Bronchial epithelial cell (primary cell): ENCODE results near the gene TPP1. TPM values are rescaled to one million over a fixed set of nuclear protein-coding genes. Genes with fewer than 3 reads are reported as not detected.

Source experiments
- DNase-seq: peaks from one replicate; pipeline ENCODE4 v3.0.0-alpha.2; 2010; ENCODE audit warnings: low read depth
- FAIRE-seq: peaks from 2 replicates; lab custom pipeline; 2011; peaks lifted over from hg19 to GRCh38; lab: Jason Lieb, UNC
- H3K27me3 ChIP-seq: 2 replicates; pipeline ENCODE4 v1.5.1; 2011; ENCODE audit warnings: low read length; ENCODE audit not compliant: control insufficient read depth, insufficient read depth
- H3K36me3 ChIP-seq: 2 replicates; pipeline ENCODE4 v1.5.1; 2011; ENCODE audit warnings: low read length; ENCODE audit not compliant: control insufficient read depth, insufficient read depth
- H3K4me3 ChIP-seq: 2 replicates; pipeline ENCODE4 v1.5.1; 2011; ENCODE audit warnings: mild to moderate bottlenecking, low read depth, low read length, control low read depth
- CTCF ChIP-seq: IDR thresholded peaks from 2 replicates; pipeline ENCODE4 v1.5.1; 2011; ENCODE audit warnings: mild to moderate bottlenecking, moderate library complexity, low read length, control low read depth, inconsistent platforms; ENCODE audit not compliant: insufficient read depth, severe bottlenecking
- total RNA-seq: library from RNA; depleted of rRNA; stranded (reverse); fragments of >200 nt; gene quantifications from 2 replicates; pipeline ENCODE4 v1.2.1, GENCODE V29; 2014

The TPP1 gene
- total RNA-seq, 1 donor from 2014 or later, result 40.8 TPM

- Histone ChIP-seq H3K27me3 (no peaks in the 10 kb centered on the region), H3K4me3 (no peak overlapping the region), H3K36me3 (no peaks in the 10 kb centered on the region)
- FAIRE-seq (no peak), DNase-seq (no peak)
- no peak for TF ChIP-seq CTCF
These were observed 18.6 kb upstream of the TPP1 start for GRCh38 chr11:6637871-6638270.

GRCh38 chr11:6636480-6636879, 17.3 kb upstream of the TPP1 start:
- no peak overlapping the region for H3K4me3 ChIP-seq
- H3K36me3 ChIP-seq, result no peaks in the 10 kb centered on the region
- DNase-seq (no peak), FAIRE-seq (no peak)
- TF ChIP-seq CTCF, result no peak
- H3K27me3 ChIP-seq, result no peaks in the 10 kb centered on the region

GRCh38 chr11:6635082-6635932, 16.1 kb upstream of the TPP1 start:
- Histone ChIP-seq H3K36me3 (no peaks in the 10 kb centered on the region), H3K4me3 (no peak overlapping the region), H3K27me3 (peaks cover 7% of the 10 kb centered on the region)
- peak; percentile 13 for FAIRE-seq
- TF ChIP-seq CTCF, result no peak
- no peak for DNase-seq

GRCh38 chr11:6634534-6634933, 15.3 kb upstream of the TPP1 start:
- Histone ChIP-seq H3K4me3 (no peak overlapping the region), H3K27me3 (peaks cover 12% of the 10 kb centered on the region), H3K36me3 (no peaks in the 10 kb centered on the region)
- TF ChIP-seq CTCF, result no peak
- FAIRE-seq (no peak), DNase-seq (no peak)

GRCh38 chr11:6633422-6634408, 14.5 kb upstream of the TPP1 start:
- H3K4me3 ChIP-seq, result no peak overlapping the region
- peak; percentile 79 for FAIRE-seq
- H3K27me3 ChIP-seq, result peaks cover 15% of the 10 kb centered on the region
- H3K36me3 ChIP-seq, result no peaks in the 10 kb centered on the region
- no peak for TF ChIP-seq CTCF
- DNase-seq, result no peak
